ENCODE measurements around the gene EHBP1L1.

DNA sequence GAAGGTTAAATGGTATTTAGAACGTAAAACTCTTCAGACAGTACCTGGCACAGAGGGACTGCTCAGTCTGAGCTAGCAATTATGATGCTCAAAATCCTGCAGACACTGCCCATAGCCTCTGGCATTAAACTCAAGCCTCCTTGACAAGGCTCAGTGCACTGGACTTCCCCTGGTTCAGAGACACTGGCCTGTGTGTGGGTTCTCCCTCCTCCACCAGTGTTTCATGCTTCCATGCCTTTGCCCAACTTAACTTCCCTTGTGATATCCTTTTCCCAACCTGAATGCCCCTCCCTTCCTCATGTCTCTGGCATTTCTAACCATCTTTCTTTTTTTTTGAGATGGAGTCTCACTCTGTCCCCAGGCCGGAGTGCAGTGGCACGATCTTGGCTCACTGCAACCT lies 26.8 kb upstream of the EHBP1L1 start:
- TF ChIP-seq, protein P1, sequence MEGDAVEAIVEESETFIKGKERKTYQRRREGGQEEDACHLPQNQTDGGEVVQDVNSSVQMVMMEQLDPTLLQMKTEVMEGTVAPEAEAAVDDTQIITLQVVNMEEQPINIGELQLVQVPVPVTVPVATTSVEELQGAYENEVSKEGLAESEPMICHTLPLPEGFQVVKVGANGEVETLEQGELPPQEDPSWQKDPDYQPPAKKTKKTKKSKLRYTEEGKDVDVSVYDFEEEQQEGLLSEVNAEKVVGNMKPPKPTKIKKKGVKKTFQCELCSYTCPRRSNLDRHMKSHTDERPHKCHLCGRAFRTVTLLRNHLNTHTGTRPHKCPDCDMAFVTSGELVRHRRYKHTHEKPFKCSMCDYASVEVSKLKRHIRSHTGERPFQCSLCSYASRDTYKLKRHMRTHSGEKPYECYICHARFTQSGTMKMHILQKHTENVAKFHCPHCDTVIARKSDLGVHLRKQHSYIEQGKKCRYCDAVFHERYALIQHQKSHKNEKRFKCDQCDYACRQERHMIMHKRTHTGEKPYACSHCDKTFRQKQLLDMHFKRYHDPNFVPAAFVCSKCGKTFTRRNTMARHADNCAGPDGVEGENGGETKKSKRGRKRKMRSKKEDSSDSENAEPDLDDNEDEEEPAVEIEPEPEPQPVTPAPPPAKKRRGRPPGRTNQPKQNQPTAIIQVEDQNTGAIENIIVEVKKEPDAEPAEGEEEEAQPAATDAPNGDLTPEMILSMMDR (IDR thresholded peaks at IDR 0.05), result no peak
- TF ChIP-seq POLR2A (IDR thresholded peaks at IDR 0.05), result no peak
